Memory B cell (primary cell): ENCODE measurements around the gene SEC14L2.

Experiments used
- ATAC-seq: fragments of 150-1000 bp; cut with Tn5 transposase; 2 replicates; pipeline ENCODE4 v1.10.0; 2021; ENCODE audit warnings: low read depth, mild to moderate bottlenecking, moderate library complexity
- DNase-seq, 2 donors: peaks; one replicate each; pipeline ENCODE4 v3.0.0; 2022; ENCODE audit warnings: low spot score in 2 of 2
- H3K27ac Mint-ChIP-seq: one replicate; pipeline ENCODE4 v1.8.0; 2022; ENCODE audit warnings: mild to moderate bottlenecking, moderate library complexity, mixed read lengths
- H3K27me3 Mint-ChIP-seq: one replicate; pipeline ENCODE4 v1.8.0; 2022; ENCODE audit warnings: mixed read lengths
- H3K36me3 Mint-ChIP-seq: one replicate; pipeline ENCODE4 v1.8.0; 2022; ENCODE audit warnings: mild to moderate bottlenecking, mixed read lengths
- H3K4me1 Mint-ChIP-seq: one replicate; pipeline ENCODE4 v1.8.0; 2022; ENCODE audit warnings: mixed read lengths
- H3K4me3 Mint-ChIP-seq: one replicate; pipeline ENCODE4 v1.8.0; 2022; ENCODE audit warnings: mild to moderate bottlenecking, moderate library complexity, mixed read lengths
- H3K9me3 Mint-ChIP-seq: one replicate; pipeline ENCODE4 v1.8.0; 2022; ENCODE audit warnings: mixed read lengths

SEC14L2 gene

DNA sequence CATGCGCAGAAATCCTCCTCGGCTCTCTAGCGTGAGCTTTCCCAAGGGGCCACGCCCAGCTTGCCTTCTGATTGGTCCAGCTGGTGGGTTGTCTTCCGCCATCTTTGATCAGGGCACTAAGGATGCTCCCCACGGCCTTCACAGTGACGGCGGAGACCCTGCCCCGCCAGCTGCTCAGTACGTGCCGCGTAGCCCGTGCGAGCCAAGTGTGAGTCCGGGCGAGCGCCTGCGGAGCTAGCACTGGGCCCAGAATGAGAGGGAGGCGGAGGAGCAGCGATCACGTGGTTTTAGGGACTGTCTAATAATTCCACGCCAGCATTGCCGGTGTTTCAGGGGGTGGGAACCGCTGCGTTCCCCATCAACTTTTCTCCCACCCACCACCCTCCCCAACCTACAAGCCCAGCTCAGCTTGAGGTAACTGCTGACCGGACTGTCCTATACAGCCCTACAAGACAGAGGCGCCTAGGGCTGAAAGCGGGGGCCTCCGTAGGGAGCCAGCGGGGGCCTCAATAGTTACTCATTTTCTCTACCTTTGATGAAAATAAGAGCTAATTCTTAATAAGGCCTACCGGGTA lies 27.2 kb downstream of the SEC14L2 start:
- H3K4me1 Mint-ChIP-seq: peaks cover 30% of the 10 kb centered on the region
- peak; percentile 80 for ATAC-seq
- H3K27ac Mint-ChIP-seq: peak overlapping the region; percentile 94
- peak; percentile 88 to 93 for DNase-seq
- peaks cover 6% of the 10 kb centered on the region for H3K36me3 Mint-ChIP-seq
- no peaks in the 10 kb centered on the region for H3K9me3 Mint-ChIP-seq
- no peaks in the 10 kb centered on the region for H3K27me3 Mint-ChIP-seq
- peak overlapping the region; percentile 98 for H3K4me3 Mint-ChIP-seq

DNA sequence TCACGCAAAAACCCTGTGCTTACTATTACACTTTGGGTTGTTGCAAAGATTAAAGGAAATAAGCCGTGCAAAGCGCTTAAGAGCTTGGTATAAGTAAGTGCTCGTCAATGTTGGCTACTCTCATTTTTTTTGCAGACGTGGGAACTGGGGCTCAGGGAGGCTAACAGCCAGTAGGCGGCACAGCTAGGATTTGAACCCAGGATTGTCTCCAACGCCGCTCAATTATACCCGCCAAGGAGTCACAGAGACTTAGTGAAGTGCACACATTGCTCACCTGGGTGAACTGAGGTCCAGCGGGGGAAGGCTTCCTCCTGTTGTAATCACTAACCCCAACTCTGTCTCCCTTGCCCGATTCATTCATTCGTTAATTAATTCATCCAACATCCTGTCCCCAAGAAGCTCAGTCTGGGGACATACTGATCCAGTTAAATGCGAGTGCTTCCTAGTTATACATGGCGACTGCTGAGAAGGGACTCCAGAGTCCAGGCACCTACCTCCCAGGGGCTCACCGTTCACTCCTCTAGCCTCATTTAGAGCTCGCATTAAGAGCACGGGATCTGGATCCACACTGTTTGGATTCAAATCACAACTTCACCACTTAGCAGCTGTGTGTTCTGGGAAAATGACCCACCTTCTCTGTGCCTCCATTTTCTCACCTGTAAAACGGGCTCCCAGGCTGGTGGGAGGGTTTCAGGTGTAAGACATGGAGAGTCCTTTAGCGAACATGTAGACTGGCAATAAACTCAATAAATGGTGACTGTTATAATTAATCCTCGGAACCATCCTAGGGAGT lies 27.9 kb downstream of the SEC14L2 start:
- Mint-ChIP-seq H3K27ac (peak overlapping the region; percentile 94), H3K4me1 (peaks cover 30% of the 10 kb centered on the region), H3K9me3 (no peaks in the 10 kb centered on the region), H3K4me3 (peak overlapping the region; percentile 98), H3K36me3 (peaks cover 7% of the 10 kb centered on the region), H3K27me3 (no peaks in the 10 kb centered on the region)
- ATAC-seq (no peak), DNase-seq (no peak)

DNA sequence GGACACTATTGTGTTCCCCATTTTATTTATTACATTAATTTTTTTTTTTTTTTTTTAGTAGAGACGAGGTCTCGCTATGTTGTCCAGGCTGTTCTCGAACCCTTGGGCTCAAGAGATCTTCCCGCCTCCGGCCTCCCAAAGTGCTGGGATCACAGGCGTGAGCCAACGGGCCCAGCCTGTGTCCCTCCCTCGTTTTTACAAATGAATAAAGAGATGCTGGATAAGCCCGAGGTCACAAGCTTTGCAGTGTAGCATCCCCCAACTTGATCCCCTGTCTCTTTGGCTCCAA lies 28.5 kb downstream of the SEC14L2 start:
- peaks cover 10% of the 10 kb centered on the region for H3K36me3 Mint-ChIP-seq
- H3K27ac Mint-ChIP-seq: peak overlapping the region; percentile 96
- no peaks in the 10 kb centered on the region for H3K9me3 Mint-ChIP-seq
- H3K27me3 Mint-ChIP-seq: no peaks in the 10 kb centered on the region
- peak overlapping the region; percentile 91 for H3K4me3 Mint-ChIP-seq
- DNase-seq (no peak), ATAC-seq (no peak)
- peaks cover 30% of the 10 kb centered on the region for H3K4me1 Mint-ChIP-seq

DNA sequence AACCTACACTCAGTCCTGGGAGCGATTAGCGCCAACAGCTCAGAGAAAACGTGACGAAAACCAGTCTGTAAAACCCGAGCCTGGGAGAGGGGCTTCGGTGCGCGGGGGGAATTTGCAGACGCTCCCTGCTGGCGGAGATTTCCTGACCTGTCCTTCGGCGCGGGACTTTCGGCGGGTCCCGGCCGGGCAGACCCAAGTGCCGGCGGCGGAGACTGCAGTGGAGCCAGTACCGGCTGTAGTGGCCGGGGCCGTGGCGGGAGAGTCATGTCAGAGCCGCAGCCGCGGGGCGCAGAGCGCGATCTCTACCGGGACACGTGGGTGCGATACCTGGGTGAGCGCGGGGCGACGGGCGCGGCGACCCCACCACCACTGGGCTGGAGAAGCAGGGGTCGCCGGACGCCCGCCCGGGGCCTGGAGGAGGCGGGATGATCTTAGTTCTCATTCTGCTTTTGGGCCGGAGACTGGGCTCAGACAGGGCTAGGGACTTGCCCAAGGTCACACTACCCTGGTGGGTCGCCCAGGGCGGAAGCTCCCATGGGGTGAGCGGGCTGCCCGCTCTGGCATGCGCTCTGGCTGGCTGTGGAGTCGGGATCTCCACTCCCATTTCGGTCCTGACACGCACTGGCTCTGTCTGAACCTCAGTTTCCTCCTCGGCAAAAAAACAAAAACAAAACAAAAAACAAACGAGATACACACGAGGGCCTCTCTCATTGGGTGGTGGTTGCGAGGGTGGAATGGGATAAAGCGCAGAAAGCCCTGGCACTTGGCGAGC lies 29.0 kb downstream of the SEC14L2 start, which contains the start of gene MTFP1:
Gene MTFP1, plus strand, starts transcription at position 153 of the 772 bp plus-strand sequence. Its CDS starts 112 bp downstream, at position 265.
- peaks cover 11% of the 10 kb centered on the region for H3K36me3 Mint-ChIP-seq
- H3K4me1 Mint-ChIP-seq: peaks cover 30% of the 10 kb centered on the region
- no peaks in the 10 kb centered on the region for H3K9me3 Mint-ChIP-seq
- DNase-seq (peak; percentile 41 to 55), ATAC-seq (peak; percentile 20)
- H3K4me3 Mint-ChIP-seq: peak within 1 kb of the TSS; percentile 98
- H3K27ac Mint-ChIP-seq: peak within 1 kb of the TSS; percentile 96
- H3K27me3 Mint-ChIP-seq: no peaks in the 10 kb centered on the region

DNA sequence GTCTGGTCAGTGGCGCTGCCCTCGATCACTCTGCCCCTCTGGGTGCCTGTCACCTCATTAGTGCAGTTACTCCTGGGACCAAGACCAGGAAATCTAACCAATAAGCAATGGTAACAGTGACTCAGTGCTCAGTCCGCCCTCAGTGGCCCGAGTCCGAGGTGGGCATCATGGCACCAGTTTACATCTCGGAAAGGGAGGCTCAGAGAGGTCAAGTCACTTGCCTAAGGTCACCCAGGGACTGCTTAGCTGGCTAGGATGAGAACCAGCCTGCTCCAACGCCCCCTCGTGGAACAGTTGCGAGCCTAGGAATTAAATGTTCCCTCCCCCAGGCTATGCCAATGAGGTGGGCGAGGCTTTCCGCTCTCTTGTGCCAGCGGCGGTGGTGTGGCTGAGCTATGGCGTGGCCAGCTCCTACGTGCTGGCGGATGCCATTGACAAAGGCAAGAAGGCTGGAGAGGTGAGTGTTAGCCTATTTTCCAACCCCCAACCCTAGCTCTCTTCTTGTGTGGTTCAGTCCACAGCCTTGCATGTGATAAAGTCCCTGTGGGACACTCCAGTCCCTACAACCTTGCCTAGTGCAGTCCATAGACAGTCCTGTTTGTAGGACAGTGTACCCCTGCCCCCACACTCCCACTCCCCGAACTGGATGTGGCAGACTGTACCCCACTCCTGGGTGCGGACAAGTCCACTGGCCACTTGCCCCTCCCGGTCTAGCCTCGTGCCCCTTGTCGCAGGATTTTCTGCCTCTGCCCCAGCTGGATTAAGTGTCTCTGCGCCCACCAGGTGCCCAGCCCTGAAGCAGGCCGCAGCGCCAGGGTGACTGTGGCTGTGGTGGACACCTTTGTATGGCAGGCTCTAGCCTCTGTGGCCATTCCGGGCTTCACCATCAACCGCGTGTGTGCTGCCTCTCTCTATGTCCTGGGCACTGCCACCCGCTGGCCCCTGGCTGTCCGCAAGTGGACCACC lies 29.9 kb downstream of the SEC14L2 start:
- Mint-ChIP-seq H3K4me3 (peak overlapping the region; percentile 91), H3K36me3 (peaks cover 11% of the 10 kb centered on the region), H3K27me3 (no peaks in the 10 kb centered on the region), H3K4me1 (peaks cover 30% of the 10 kb centered on the region), H3K9me3 (no peaks in the 10 kb centered on the region), H3K27ac (peak overlapping the region; percentile 96)
- ATAC-seq (peak; percentile 46), DNase-seq (peak; percentile 74 to 82)

GRCh38 chr22:30427871-30428270 lies 31.1 kb downstream of the SEC14L2 start:
- Mint-ChIP-seq H3K4me3 (no peak overlapping the region), H3K36me3 (peaks cover 11% of the 10 kb centered on the region), H3K9me3 (no peaks in the 10 kb centered on the region), H3K27ac (no peak overlapping the region), H3K27me3 (no peaks in the 10 kb centered on the region), H3K4me1 (peaks cover 22% of the 10 kb centered on the region)
- ATAC-seq (no peak), DNase-seq (no peak)

GRCh38 chr22:30429887-30430286 lies 33.1 kb downstream of the SEC14L2 start:
- H3K27ac Mint-ChIP-seq: no peak overlapping the region
- H3K36me3 Mint-ChIP-seq: peaks cover 11% of the 10 kb centered on the region
- H3K4me3 Mint-ChIP-seq: no peak overlapping the region
- H3K9me3 Mint-ChIP-seq: peaks cover 1% of the 10 kb centered on the region
- no peak for ATAC-seq
- no peak for DNase-seq
- H3K4me1 Mint-ChIP-seq: peaks cover 16% of the 10 kb centered on the region
- H3K27me3 Mint-ChIP-seq: no peaks in the 10 kb centered on the region

- H3K27ac Mint-ChIP-seq: no peak overlapping the region
- peaks cover 18% of the 10 kb centered on the region for H3K4me1 Mint-ChIP-seq
- H3K9me3 Mint-ChIP-seq: peaks cover 9% of the 10 kb centered on the region
- DNase-seq (no peak), ATAC-seq (no peak)
- H3K27me3 Mint-ChIP-seq: peaks cover 3% of the 10 kb centered on the region
- H3K4me3 Mint-ChIP-seq: no peak overlapping the region
- H3K36me3 Mint-ChIP-seq: peaks cover 19% of the 10 kb centered on the region
These were observed 34.1 kb downstream of the SEC14L2 start for GRCh38 chr22:30430933-30431332.

DNA sequence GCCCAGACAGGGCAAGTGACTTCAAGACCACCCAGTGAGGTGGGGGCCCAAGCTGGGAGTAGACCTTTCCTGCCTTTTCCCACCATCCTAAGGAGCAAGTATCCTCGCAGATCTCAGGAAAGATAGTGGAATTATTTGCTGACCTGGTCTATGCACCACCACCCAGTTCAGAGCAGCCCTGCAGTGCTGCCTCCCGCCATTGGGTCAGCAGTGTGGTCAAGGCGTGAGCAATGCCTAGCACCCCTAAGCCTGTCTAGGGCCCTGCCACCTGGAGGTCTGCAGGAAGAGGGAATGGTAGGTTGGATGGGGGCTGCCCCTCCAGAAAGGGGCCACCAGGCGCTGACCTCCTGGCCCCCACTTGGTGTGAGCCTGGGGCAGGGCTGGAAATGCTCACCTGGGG lies 35.3 kb downstream of the SEC14L2 start:
- Mint-ChIP-seq H3K4me3 (no peak overlapping the region), H3K9me3 (peaks cover 11% of the 10 kb centered on the region), H3K27ac (no peak overlapping the region), H3K27me3 (peaks cover 5% of the 10 kb centered on the region), H3K4me1 (peaks cover 9% of the 10 kb centered on the region), H3K36me3 (peaks cover 21% of the 10 kb centered on the region)
- ATAC-seq: no peak
- no peak for DNase-seq

DNA sequence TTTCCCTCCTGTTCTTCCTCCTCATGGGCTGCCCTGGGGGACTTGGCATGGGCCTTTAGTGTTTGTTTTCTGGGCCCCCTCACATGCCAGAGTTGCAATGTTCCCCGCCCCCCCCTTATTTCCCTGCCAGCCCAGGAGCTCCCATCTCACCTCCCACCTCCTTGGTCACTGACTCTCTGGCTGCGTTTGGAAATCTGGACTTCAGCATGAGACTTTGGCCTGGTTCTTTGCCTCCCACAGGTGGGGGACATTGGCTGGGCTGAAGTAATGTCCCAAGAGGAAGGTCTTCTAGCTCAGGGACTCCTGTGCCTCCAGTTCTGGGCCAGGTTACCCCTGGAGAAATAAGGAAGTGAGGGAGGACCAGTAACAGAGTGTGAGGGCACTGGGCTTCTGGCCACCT lies 35.7 kb downstream of the SEC14L2 start:
- H3K9me3 Mint-ChIP-seq: peaks cover 11% of the 10 kb centered on the region
- peaks cover 18% of the 10 kb centered on the region for H3K36me3 Mint-ChIP-seq
- peaks cover 5% of the 10 kb centered on the region for H3K27me3 Mint-ChIP-seq
- peaks cover 9% of the 10 kb centered on the region for H3K4me1 Mint-ChIP-seq
- H3K4me3 Mint-ChIP-seq: no peak overlapping the region
- DNase-seq: no peak
- ATAC-seq: no peak
- H3K27ac Mint-ChIP-seq: no peak overlapping the region

DNA sequence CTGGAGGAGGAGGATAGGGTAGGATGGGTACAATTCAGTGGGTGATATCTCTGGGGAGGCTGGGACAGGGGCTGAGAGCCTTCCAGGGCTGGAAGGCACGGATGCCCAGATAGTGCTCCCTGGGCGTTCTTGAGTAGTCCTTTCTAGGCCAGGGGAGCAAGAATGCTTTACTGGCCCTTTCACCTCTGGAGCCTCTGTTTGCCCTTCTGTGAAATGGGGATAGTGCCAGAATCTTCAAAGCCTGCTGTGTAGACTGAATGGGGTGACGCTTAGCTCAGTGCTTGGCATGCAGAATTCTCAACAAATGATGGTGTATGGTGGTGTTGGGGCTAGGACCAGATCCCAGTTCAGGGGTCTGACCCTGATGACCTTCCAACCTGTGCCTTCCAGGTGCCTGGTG lies 36.4 kb downstream of the SEC14L2 start:
- H3K36me3 Mint-ChIP-seq: peaks cover 19% of the 10 kb centered on the region
- peaks cover 12% of the 10 kb centered on the region for H3K9me3 Mint-ChIP-seq
- no peak overlapping the region for H3K27ac Mint-ChIP-seq
- ATAC-seq (no peak), DNase-seq (no peak)
- peaks cover 6% of the 10 kb centered on the region for H3K27me3 Mint-ChIP-seq
- H3K4me3 Mint-ChIP-seq: no peak overlapping the region
- H3K4me1 Mint-ChIP-seq: peaks cover 9% of the 10 kb centered on the region

DNA sequence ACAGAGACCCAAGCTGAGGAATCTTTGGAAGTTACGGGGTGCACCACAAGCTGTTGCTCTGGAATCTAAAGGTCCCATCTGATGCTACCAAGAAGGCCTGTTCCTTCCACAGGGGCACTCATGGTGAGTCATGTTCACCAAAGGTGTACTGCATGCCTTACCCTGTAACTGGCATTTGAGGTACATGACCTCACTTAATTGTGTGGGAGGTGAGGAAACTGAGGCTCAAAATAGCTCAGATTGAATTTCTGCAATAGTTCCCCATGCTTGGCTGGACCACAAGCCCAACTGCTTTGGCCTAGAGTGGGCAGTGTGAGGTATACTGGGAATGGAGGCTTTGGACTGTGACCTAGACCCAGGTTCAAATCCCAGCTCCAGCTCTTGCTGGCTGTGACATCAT lies 37.0 kb downstream of the SEC14L2 start:
- no peak for DNase-seq
- Mint-ChIP-seq H3K27ac (no peak overlapping the region), H3K36me3 (peaks cover 21% of the 10 kb centered on the region), H3K4me3 (no peak overlapping the region), H3K9me3 (peaks cover 14% of the 10 kb centered on the region), H3K4me1 (peaks cover 9% of the 10 kb centered on the region), H3K27me3 (peaks cover 11% of the 10 kb centered on the region)
- no peak for ATAC-seq

- no peak for DNase-seq
- peaks cover 17% of the 10 kb centered on the region for H3K36me3 Mint-ChIP-seq
These were observed 38.0 kb downstream of the SEC14L2 start for GRCh38 chr22:30434843-30435242.

More at GRCh38 chr22:30434843-30435242, 38.0 kb downstream of the SEC14L2 start:
- Mint-ChIP-seq H3K27me3 (peaks cover 13% of the 10 kb centered on the region), H3K4me3 (no peak overlapping the region), H3K27ac (peak overlapping the region; percentile 98), H3K4me1 (peaks cover 9% of the 10 kb centered on the region), H3K9me3 (peaks cover 14% of the 10 kb centered on the region)
- no peak for ATAC-seq
